WTC11 (cell line): ENCODE measurements around the gene CTNNA2. TPM values are rescaled to one million over a fixed set of nuclear protein-coding genes. Genes with fewer than 3 reads are reported as not detected.

Source experiments
- ATAC-seq: fragments of 200-7000 bp; cut with Tn5 transposase; 2 replicates; pipeline ENCODE4 v1.10.0; 2021; ENCODE audit warnings: mild to moderate bottlenecking, moderate library complexity
- CTCF ChIA-PET: fragments of 300-600 bp; sonication (Branson Sonifier 250); formaldehyde crosslinking; loops from one replicate; lab custom pipeline; 2021; ENCODE audit warnings: antibody characterized with exemption; lab: Charles Lee
- POLR2A ChIA-PET: fragments of 350-600 bp; sonication (Branson Sonifier 250); formaldehyde crosslinking; loops from one replicate; lab custom pipeline; 2021; ENCODE audit warnings: antibody characterized with exemption; lab: Charles Lee
- DNase-seq: peaks from one replicate; pipeline ENCODE4 v3.0.0; 2021; ENCODE audit warnings: low spot score
- H3K27ac Mint-ChIP-seq: 2 replicates; pipeline ENCODE4 v1.8.0; 2021; ENCODE audit warnings: mixed read lengths
- H3K27me3 Mint-ChIP-seq: 2 replicates; pipeline ENCODE4 v1.8.0; 2021; ENCODE audit warnings: low read depth, mild to moderate bottlenecking, moderate library complexity, mixed read lengths
- H3K36me3 Mint-ChIP-seq: 2 replicates; pipeline ENCODE4 v1.8.0; 2021; ENCODE audit warnings: mixed read lengths
- H3K4me1 Mint-ChIP-seq: 2 replicates; pipeline ENCODE4 v1.8.0; 2022; ENCODE audit warnings: mixed read lengths
- H3K4me3 Mint-ChIP-seq: 2 replicates; pipeline ENCODE4 v1.8.0; 2021; ENCODE audit warnings: mild to moderate bottlenecking, moderate library complexity, mixed read lengths
- H3K9me3 Mint-ChIP-seq: 2 replicates; pipeline ENCODE4 v1.8.0; 2021; ENCODE audit warnings: mixed read lengths
- ATF1 ChIP-seq: sonication (generic); formaldehyde crosslinking; IDR thresholded peaks from 2 replicates; pipeline ENCODE4 v1.8.1; 2023; ENCODE audit warnings: mild to moderate bottlenecking, moderate library complexity, missing genetic modification reagents
- CREM ChIP-seq: sonication (generic); formaldehyde crosslinking; IDR thresholded peaks from 2 replicates; pipeline ENCODE4 v1.8.1; 2022; ENCODE audit warnings: mild to moderate bottlenecking, missing genetic modification reagents, moderate library complexity
- FOXK1 ChIP-seq: sonication (generic); formaldehyde crosslinking; IDR thresholded peaks from 2 replicates; pipeline ENCODE4 v1.8.0; 2022; ENCODE audit warnings: mild to moderate bottlenecking, moderate library complexity, missing genetic modification reagents
- GRHL2 ChIP-seq: fragments of 250-450 bp; sonication (Bioruptor Pico); IDR thresholded peaks from 2 replicates; pipeline ENCODE4 v1.8.0; 2022; ENCODE audit warnings: mild to moderate bottlenecking, moderate library complexity; ENCODE audit not compliant: insufficient replicate concordance, severe bottlenecking
- IRF2 ChIP-seq: sonication (generic); formaldehyde crosslinking; IDR thresholded peaks from 2 replicates; pipeline ENCODE4 v1.8.0; 2022; ENCODE audit warnings: low read depth, missing genetic modification reagents, borderline replicate concordance
- JUN ChIP-seq: sonication (generic); formaldehyde crosslinking; IDR thresholded peaks from 2 replicates; pipeline ENCODE4 v1.8.0; 2023; ENCODE audit warnings: mild to moderate bottlenecking, missing genetic modification reagents
- NR1H2 ChIP-seq: sonication (generic); formaldehyde crosslinking; IDR thresholded peaks from 2 replicates; pipeline ENCODE4 v1.9.0; 2021; ENCODE audit warnings: mild to moderate bottlenecking, moderate library complexity, missing genetic modification reagents
- RORB ChIP-seq: fragments of 250-450 bp; sonication (Bioruptor Pico); IDR thresholded peaks from 2 replicates; pipeline ENCODE4 v1.9.0; 2021; ENCODE audit warnings: mild to moderate bottlenecking
- TEAD4 ChIP-seq: sonication (generic); formaldehyde crosslinking; IDR thresholded peaks from 2 replicates; pipeline ENCODE4 v1.8.0; 2022; ENCODE audit warnings: mild to moderate bottlenecking, missing genetic modification reagents
- ZNF416 ChIP-seq: fragments of 250-450 bp; sonication (Bioruptor Pico); IDR thresholded peaks from 2 replicates; pipeline ENCODE4 v1.9.0; 2021; ENCODE audit warnings: mild to moderate bottlenecking, inconsistent platforms
- total RNA-seq: library from RNA; stranded (reverse); gene quantifications from 3 replicates; pipeline ENCODE4 v1.2.3, GENCODE V29; 2021
- TF ChIP-seq, protein P1 (sequence below): fragments of 250-450 bp; sonication (Bioruptor Pico); IDR thresholded peaks from 2 replicates; pipeline ENCODE4 v1.9.0; 2021; ENCODE audit warnings: mild to moderate bottlenecking, borderline replicate concordance
- TF ChIP-seq, protein P2 (sequence below): sonication (generic); formaldehyde crosslinking; IDR thresholded peaks from 2 replicates; pipeline ENCODE4 v1.8.1; 2023; ENCODE audit warnings: mild to moderate bottlenecking, missing genetic modification reagents, borderline replicate concordance
- TF ChIP-seq, protein P3 (sequence below): sonication (generic); formaldehyde crosslinking; IDR thresholded peaks from 2 replicates; pipeline ENCODE4 v1.8.1; 2022; ENCODE audit warnings: mild to moderate bottlenecking, missing genetic modification reagents, moderate library complexity, borderline replicate concordance
- TF ChIP-seq, protein P4 (sequence below): fragments of 250-450 bp; sonication (Bioruptor Pico); conservative IDR thresholded peaks from 2 replicates; pipeline ENCODE4 v1.9.0; 2021; ENCODE audit warnings: mild to moderate bottlenecking
- TF ChIP-seq, protein P5 (sequence below): fragments of 250-450 bp; sonication (Bioruptor Pico); IDR thresholded peaks from 2 replicates; pipeline ENCODE4 v1.8.0; 2021; ENCODE audit warnings: mild to moderate bottlenecking
- TF ChIP-seq, protein P6 (sequence below): sonication (generic); formaldehyde crosslinking; IDR thresholded peaks from 2 replicates; pipeline ENCODE4 v1.8.0; 2022; ENCODE audit warnings: mild to moderate bottlenecking, missing genetic modification reagents
- TF ChIP-seq, protein P7 (sequence below): fragments of 250-450 bp; sonication (Bioruptor Pico); IDR thresholded peaks from 2 replicates; pipeline ENCODE4 v2.1.2; 2022; ENCODE audit warnings: mild to moderate bottlenecking, moderate library complexity

Gene CTNNA2
- total RNA-seq, 1 experiment from 2014 or later, result 3.8 TPM

DNA sequence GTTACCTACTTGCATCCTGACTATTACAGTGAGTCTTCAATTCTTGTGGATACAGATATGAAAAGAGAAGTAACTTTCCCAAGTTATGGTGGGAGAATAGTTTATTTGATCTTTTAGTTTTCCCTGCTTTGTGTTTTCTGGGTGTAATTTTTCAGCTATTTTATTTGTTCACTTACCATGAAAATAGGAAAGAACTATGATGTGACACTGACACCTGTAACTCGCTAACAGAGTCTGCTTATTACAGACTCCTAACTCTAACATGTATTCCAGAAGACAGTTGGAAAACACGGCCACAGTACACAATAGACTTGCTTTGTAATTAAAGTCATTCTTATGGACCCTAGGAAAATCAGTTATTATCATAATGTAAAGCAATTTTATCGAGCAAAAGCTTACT lies 468.5 kb downstream of the CTNNA2 start:
- Mint-ChIP-seq H3K9me3 (no peaks in the 10 kb centered on the region), H3K36me3 (no peaks in the 10 kb centered on the region), H3K27me3 (no peaks in the 10 kb centered on the region), H3K4me3 (no peak overlapping the region), H3K27ac (no peak overlapping the region), H3K4me1 (peaks cover 44% of the 10 kb centered on the region)
- DNase-seq (no peak), ATAC-seq (no peak)
- CTCF ChIA-PET, result interaction anchor here (1.0 kb wide), 1 partner anchor 27 kb away, joined by 3 read pairs; no protein-coding TSS in a partner anchor
- POLR2A ChIA-PET, result no interaction called here
- TF ChIP-seq IRF2 (CRISPR knock-in tag), result no peak
- TF ChIP-seq, protein P1, sequence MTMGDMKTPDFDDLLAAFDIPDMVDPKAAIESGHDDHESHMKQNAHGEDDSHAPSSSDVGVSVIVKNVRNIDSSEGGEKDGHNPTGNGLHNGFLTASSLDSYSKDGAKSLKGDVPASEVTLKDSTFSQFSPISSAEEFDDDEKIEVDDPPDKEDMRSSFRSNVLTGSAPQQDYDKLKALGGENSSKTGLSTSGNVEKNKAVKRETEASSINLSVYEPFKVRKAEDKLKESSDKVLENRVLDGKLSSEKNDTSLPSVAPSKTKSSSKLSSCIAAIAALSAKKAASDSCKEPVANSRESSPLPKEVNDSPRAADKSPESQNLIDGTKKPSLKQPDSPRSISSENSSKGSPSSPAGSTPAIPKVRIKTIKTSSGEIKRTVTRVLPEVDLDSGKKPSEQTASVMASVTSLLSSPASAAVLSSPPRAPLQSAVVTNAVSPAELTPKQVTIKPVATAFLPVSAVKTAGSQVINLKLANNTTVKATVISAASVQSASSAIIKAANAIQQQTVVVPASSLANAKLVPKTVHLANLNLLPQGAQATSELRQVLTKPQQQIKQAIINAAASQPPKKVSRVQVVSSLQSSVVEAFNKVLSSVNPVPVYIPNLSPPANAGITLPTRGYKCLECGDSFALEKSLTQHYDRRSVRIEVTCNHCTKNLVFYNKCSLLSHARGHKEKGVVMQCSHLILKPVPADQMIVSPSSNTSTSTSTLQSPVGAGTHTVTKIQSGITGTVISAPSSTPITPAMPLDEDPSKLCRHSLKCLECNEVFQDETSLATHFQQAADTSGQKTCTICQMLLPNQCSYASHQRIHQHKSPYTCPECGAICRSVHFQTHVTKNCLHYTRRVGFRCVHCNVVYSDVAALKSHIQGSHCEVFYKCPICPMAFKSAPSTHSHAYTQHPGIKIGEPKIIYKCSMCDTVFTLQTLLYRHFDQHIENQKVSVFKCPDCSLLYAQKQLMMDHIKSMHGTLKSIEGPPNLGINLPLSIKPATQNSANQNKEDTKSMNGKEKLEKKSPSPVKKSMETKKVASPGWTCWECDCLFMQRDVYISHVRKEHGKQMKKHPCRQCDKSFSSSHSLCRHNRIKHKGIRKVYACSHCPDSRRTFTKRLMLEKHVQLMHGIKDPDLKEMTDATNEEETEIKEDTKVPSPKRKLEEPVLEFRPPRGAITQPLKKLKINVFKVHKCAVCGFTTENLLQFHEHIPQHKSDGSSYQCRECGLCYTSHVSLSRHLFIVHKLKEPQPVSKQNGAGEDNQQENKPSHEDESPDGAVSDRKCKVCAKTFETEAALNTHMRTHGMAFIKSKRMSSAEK (CRISPR knock-in tag), result no peak
- no peak for TF ChIP-seq ZNF416 (CRISPR knock-in tag)
- no peak for TF ChIP-seq FOXK1 (CRISPR knock-in tag)
- TF ChIP-seq TEAD4 (CRISPR knock-in tag), result no peak
- TF ChIP-seq, protein P2, sequence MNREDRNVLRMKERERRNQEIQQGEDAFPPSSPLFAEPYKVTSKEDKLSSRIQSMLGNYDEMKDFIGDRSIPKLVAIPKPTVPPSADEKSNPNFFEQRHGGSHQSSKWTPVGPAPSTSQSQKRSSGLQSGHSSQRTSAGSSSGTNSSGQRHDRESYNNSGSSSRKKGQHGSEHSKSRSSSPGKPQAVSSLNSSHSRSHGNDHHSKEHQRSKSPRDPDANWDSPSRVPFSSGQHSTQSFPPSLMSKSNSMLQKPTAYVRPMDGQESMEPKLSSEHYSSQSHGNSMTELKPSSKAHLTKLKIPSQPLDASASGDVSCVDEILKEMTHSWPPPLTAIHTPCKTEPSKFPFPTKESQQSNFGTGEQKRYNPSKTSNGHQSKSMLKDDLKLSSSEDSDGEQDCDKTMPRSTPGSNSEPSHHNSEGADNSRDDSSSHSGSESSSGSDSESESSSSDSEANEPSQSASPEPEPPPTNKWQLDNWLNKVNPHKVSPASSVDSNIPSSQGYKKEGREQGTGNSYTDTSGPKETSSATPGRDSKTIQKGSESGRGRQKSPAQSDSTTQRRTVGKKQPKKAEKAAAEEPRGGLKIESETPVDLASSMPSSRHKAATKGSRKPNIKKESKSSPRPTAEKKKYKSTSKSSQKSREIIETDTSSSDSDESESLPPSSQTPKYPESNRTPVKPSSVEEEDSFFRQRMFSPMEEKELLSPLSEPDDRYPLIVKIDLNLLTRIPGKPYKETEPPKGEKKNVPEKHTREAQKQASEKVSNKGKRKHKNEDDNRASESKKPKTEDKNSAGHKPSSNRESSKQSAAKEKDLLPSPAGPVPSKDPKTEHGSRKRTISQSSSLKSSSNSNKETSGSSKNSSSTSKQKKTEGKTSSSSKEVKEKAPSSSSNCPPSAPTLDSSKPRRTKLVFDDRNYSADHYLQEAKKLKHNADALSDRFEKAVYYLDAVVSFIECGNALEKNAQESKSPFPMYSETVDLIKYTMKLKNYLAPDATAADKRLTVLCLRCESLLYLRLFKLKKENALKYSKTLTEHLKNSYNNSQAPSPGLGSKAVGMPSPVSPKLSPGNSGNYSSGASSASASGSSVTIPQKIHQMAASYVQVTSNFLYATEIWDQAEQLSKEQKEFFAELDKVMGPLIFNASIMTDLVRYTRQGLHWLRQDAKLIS (CRISPR knock-in tag), result no peak
- TF ChIP-seq GRHL2 (CRISPR knock-in tag), result no peak
- TF ChIP-seq, protein P3, sequence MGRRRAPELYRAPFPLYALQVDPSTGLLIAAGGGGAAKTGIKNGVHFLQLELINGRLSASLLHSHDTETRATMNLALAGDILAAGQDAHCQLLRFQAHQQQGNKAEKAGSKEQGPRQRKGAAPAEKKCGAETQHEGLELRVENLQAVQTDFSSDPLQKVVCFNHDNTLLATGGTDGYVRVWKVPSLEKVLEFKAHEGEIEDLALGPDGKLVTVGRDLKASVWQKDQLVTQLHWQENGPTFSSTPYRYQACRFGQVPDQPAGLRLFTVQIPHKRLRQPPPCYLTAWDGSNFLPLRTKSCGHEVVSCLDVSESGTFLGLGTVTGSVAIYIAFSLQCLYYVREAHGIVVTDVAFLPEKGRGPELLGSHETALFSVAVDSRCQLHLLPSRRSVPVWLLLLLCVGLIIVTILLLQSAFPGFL (CRISPR knock-in tag), result no peak
- TF ChIP-seq ATF1 (CRISPR knock-in tag), result no peak
- TF ChIP-seq RORB, result no peak
- TF ChIP-seq, protein P4, sequence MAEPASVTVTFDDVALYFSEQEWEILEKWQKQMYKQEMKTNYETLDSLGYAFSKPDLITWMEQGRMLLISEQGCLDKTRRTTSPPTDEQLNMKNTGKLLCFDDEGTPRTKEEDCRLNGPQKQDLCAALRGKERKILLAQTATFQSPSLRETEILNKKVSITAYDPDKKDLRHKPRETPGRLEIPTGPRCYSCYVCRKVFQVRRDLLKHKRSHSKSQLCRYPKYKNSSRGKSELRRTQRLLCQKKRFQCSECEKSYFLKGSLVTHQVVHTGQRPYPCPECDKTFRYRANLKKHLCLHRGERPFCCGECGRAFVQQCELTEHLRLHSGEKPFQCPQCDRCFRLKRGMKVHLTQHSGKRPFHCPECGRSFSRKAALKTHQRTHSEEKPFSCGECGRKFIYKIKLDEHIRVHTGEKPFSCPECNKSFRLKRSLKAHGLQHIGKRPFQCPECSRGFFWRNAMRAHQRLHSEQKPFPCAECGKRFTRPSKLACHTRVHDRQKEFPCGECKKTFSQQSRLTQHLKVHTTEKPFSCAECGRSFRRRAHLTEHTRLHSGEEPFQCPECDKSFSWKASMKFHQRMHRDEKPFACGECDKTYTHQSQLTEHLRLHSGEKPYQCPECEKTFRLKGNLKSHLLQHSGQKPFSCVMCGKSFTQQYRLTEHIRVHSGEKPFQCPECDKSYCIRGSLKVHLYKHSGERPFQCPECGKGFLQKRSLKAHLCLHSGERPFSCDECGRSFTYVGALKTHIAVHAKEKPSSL (CRISPR knock-in tag), result no peak
- TF ChIP-seq CREM (CRISPR knock-in tag), result no peak
- TF ChIP-seq, protein P5, sequence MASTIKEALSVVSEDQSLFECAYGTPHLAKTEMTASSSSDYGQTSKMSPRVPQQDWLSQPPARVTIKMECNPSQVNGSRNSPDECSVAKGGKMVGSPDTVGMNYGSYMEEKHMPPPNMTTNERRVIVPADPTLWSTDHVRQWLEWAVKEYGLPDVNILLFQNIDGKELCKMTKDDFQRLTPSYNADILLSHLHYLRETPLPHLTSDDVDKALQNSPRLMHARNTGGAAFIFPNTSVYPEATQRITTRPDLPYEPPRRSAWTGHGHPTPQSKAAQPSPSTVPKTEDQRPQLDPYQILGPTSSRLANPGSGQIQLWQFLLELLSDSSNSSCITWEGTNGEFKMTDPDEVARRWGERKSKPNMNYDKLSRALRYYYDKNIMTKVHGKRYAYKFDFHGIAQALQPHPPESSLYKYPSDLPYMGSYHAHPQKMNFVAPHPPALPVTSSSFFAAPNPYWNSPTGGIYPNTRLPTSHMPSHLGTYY, result no peak
- no peak for TF ChIP-seq NR1H2
- TF ChIP-seq JUN (CRISPR knock-in tag), result no peak
- TF ChIP-seq, protein P6, sequence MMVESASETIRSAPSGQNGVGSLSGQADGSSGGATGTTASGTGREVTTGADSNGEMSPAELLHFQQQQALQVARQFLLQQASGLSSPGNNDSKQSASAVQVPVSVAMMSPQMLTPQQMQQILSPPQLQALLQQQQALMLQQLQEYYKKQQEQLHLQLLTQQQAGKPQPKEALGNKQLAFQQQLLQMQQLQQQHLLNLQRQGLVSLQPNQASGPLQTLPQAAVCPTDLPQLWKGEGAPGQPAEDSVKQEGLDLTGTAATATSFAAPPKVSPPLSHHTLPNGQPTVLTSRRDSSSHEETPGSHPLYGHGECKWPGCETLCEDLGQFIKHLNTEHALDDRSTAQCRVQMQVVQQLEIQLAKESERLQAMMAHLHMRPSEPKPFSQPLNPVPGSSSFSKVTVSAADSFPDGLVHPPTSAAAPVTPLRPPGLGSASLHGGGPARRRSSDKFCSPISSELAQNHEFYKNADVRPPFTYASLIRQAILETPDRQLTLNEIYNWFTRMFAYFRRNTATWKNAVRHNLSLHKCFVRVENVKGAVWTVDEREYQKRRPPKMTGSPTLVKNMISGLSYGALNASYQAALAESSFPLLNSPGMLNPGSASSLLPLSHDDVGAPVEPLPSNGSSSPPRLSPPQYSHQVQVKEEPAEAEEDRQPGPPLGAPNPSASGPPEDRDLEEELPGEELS (CRISPR knock-in tag), result no peak
- TF ChIP-seq, protein P7, sequence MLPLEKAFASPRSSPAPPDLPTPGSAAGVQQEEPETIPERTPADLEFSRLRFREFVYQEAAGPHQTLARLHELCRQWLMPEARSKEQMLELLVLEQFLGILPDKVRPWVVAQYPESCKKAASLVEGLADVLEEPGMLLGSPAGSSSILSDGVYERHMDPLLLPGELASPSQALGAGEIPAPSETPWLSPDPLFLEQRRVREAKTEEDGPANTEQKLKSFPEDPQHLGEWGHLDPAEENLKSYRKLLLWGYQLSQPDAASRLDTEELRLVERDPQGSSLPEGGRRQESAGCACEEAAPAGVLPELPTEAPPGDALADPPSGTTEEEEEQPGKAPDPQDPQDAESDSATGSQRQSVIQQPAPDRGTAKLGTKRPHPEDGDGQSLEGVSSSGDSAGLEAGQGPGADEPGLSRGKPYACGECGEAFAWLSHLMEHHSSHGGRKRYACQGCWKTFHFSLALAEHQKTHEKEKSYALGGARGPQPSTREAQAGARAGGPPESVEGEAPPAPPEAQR (CRISPR knock-in tag), result no peak
- TF ChIP-seq, all 79 proteins: peak for 0
